IPS-15b (cell line): ENCODE measurements around the gene SLC1A4.

ENCODE experiments used
- H3K27me3 ChIP-seq: one replicate; pipeline ENCODE4 v1.6.1; 2013; ENCODE audit warnings: low read length; ENCODE audit not compliant: control insufficient read depth, insufficient read depth
- H3K36me3 ChIP-seq: one replicate; pipeline ENCODE4 v1.6.1; 2013; ENCODE audit warnings: low read length; ENCODE audit not compliant: control insufficient read depth, insufficient read depth
- H3K4me1 ChIP-seq: one replicate; pipeline ENCODE4 v1.6.1; 2013; ENCODE audit warnings: mild to moderate bottlenecking, low read length; ENCODE audit not compliant: control insufficient read depth, insufficient read depth
- H3K4me3 ChIP-seq: one replicate; pipeline ENCODE4 v1.5.1; 2013; ENCODE audit warnings: low read depth, low read length
- H3K9ac ChIP-seq: one replicate; pipeline ENCODE4 v1.6.1; 2013; ENCODE audit warnings: low read depth, mild to moderate bottlenecking, low read length
- H3K9me3 ChIP-seq: one replicate; pipeline ENCODE4 v1.6.1; 2013; ENCODE audit warnings: mild to moderate bottlenecking, low read length; ENCODE audit not compliant: control insufficient read depth, insufficient read depth

SLC1A4 gene

DNA sequence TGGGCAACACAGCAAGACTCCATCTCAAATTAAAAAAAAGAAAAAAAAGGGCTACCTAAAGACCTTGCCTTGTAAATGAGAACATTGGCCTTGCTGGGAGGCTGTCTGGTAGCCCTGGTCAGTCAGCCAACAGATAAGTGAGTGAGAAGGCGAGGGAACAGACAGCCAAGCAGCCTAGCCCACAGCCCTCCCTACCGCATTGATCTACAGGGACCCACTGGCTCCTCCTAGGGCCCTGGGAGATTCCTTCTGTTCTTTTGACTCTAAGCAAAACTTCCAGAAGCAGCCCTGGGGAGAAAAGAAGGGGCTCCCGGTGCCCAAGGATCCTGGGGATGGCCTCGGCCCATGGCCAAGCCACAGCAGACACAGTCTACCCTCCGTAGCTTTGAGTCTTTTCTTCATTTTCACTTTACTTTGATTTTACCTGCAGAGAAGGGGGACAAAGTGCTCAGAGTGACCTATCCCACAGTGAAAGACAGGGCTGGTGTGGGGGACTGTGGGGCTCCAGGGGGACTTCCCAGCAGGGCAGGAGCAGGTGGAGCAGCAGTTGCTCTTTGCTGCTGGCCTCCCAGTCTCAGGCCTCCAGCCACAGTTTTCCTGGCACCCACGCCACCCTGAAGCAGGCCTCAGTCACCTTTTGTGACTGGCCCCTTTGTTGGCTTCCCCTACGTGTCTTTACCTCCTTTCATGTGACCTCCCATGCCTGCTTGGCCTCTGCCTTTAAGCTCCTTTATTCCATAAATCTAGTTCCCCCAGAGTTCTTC lies 72.1 kb downstream of the SLC1A4 start:
- H3K9ac ChIP-seq = no peak overlapping the region
- no peaks in the 10 kb centered on the region for H3K36me3 ChIP-seq

DNA sequence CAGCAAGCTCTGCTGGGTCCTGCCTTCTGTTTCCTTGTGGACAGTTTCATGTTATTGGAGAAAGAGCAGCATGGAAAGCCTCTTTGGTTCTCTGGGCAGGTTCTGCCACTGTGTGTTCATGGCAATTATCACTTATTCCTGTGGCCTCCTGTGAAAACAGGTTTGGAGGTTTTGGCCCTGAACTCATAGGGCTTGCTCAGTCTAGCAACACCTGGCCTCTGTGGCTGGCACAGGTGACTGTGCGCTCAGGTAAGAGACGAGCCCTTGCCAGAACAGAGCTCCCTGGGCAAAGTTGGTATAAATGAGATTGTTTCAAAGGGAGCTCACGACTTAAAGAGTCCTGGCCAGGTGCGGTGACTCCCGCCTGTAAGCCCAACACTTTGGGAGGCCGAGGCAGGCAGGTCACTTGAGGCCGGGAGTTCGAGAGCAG lies 72.7 kb downstream of the SLC1A4 start:
- Histone ChIP-seq H3K9ac (no peak overlapping the region), H3K4me3 (no peak overlapping the region), H3K4me1 (no peaks in the 10 kb centered on the region), H3K9me3 (no peaks in the 10 kb centered on the region), H3K36me3 (no peaks in the 10 kb centered on the region), H3K27me3 (no peaks in the 10 kb centered on the region)

More for the DNA sequence above, 72.1 kb downstream of the SLC1A4 start:
- Histone ChIP-seq H3K27me3 (no peaks in the 10 kb centered on the region), H3K9me3 (no peaks in the 10 kb centered on the region), H3K4me3 (no peak overlapping the region), H3K4me1 (no peaks in the 10 kb centered on the region)

- H3K4me3 ChIP-seq = no peak overlapping the region
- H3K36me3 ChIP-seq = no peaks in the 10 kb centered on the region
- H3K9me3 ChIP-seq = no peaks in the 10 kb centered on the region
- no peak overlapping the region for H3K9ac ChIP-seq
- H3K4me1 ChIP-seq = no peaks in the 10 kb centered on the region
- no peaks in the 10 kb centered on the region for H3K27me3 ChIP-seq
These were observed 73.9 kb downstream of the SLC1A4 start for GRCh38 chr2:65062843-65063825.

DNA sequence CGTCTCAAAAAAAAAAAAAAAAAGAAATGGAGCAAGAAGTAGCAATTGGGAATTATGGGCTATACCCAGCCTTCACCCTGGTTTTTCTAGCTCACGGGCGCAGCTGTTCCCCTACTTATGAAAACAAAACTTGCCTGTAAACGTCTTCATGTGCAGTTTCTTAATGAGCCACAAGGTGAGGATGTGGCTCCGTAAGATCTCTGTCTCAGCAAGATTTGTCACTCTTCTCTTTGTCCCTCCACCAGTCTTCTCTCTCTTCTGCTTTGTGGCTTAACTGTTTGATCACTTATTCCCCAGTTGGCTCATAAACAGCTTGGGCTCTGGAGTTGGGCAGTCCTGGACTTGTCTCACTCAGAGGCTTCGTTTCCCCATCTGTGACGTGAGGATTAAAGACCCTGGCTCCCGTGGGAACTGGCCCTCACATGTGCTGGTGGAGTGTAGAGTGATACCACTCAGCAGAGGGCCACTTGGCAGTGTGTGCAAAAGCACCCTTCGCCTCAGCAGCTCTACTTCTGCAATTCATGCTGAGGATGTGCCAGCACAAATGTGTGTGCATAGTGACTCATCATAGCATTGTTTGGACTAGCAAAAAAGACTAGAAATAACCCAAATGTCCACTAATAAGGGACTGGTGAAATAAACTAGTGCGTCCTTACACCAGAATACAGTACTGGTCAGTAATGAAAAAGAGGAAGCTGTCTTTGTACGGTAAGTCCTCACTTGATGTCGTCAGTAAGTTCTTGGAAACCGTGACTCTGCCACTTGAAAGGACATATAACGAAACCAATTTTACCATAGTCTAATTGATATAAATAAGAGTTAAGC lies 75.7 kb downstream of the SLC1A4 start:
- H3K9ac ChIP-seq = no peak overlapping the region
- H3K4me3 ChIP-seq = no peak overlapping the region
- H3K27me3 ChIP-seq = no peaks in the 10 kb centered on the region
- peaks cover under 1% of the 10 kb centered on the region for H3K36me3 ChIP-seq
- no peaks in the 10 kb centered on the region for H3K9me3 ChIP-seq
- H3K4me1 ChIP-seq = no peaks in the 10 kb centered on the region

- Histone ChIP-seq H3K4me3 (no peak overlapping the region), H3K36me3 (peaks cover 20% of the 10 kb centered on the region), H3K27me3 (no peaks in the 10 kb centered on the region), H3K4me1 (no peaks in the 10 kb centered on the region), H3K9ac (no peak overlapping the region), H3K9me3 (no peaks in the 10 kb centered on the region)
These were observed 78.8 kb downstream of the SLC1A4 start for GRCh38 chr2:65067806-65068553.

DNA sequence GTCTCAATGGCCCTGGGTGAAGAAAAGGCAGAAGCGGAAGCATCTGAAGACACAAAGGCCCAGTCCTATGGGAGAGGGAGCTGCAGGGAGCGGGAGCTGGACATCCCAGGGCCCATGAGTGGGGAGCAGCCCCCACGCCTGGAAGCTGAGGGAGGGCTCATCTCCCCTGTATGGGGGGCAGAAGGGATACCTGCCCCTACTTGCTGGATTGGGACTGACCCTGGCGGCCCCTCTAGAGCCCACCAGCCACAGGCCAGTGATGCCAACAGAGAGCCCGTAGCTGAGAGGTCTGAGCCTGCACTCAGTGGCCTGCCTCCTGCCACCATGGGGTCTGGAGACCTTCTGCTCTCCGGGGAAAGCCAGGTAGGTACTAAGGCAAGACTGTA lies 80.2 kb downstream of the SLC1A4 start:
- H3K27me3 ChIP-seq = no peaks in the 10 kb centered on the region
- H3K4me3 ChIP-seq = no peak overlapping the region
- H3K36me3 ChIP-seq = peaks cover 26% of the 10 kb centered on the region
- H3K4me1 ChIP-seq = no peaks in the 10 kb centered on the region
- H3K9me3 ChIP-seq = no peaks in the 10 kb centered on the region
- H3K9ac ChIP-seq = no peak overlapping the region

GRCh38 chr2:65070172-65070830 lies 81.1 kb downstream of the SLC1A4 start:
- Histone ChIP-seq H3K9ac (no peak overlapping the region), H3K4me3 (no peak overlapping the region), H3K27me3 (no peaks in the 10 kb centered on the region), H3K9me3 (no peaks in the 10 kb centered on the region), H3K4me1 (no peaks in the 10 kb centered on the region), H3K36me3 (peaks cover 28% of the 10 kb centered on the region)

- peaks cover 2% of the 10 kb centered on the region for H3K4me1 ChIP-seq
- no peak overlapping the region for H3K9ac ChIP-seq
- no peak overlapping the region for H3K4me3 ChIP-seq
- no peaks in the 10 kb centered on the region for H3K9me3 ChIP-seq
- no peaks in the 10 kb centered on the region for H3K27me3 ChIP-seq
- H3K36me3 ChIP-seq = peaks cover 28% of the 10 kb centered on the region
These were observed 81.7 kb downstream of the SLC1A4 start for GRCh38 chr2:65070856-65071255.

- Histone ChIP-seq H3K9me3 (no peaks in the 10 kb centered on the region), H3K4me3 (no peak overlapping the region), H3K27me3 (no peaks in the 10 kb centered on the region), H3K4me1 (peaks cover 8% of the 10 kb centered on the region), H3K36me3 (peaks cover 28% of the 10 kb centered on the region), H3K9ac (no peak overlapping the region)
These were observed 82.4 kb downstream of the SLC1A4 start for GRCh38 chr2:65071499-65072180.

DNA sequence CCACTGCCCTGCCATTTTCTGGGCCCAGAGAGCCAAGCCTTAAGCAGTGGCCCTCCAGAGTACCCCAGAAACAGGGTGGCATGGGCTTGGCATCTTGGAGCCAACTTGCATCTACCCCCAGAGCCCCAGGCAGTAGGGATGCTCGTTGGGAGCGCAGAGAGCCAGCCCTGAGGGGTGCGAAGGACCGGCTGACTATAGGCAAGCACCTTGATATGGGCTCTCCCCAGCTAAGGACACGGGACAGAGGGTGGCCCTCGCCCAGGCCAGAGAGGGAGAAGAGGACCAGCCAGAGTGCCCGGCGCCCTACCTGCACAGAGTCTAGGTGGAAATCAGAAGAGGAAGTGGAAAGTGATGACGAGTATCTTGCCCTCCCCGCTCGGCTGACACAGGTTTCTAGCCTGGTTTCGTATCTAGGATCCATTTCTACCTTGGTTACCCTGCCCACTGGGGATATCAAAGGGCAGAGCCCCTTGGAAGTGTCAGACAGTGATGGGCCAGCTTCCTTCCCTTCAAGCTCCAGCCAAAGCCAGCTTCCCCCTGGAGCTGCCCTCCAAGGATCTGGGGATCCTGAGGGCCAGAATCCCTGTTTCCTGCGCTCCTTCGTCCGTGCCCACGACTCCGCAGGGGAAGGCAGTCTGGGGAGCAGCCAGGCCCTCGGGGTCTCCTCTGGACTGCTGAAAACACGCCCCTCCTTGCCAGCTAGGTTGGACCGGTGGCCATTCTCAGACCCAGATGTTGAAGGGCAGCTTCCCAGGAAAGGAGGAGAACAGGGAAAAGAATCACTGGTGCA lies 83.2 kb downstream of the SLC1A4 start:
- Histone ChIP-seq H3K27me3 (no peaks in the 10 kb centered on the region), H3K9ac (no peak overlapping the region), H3K4me1 (peaks cover 8% of the 10 kb centered on the region), H3K36me3 (peaks cover 28% of the 10 kb centered on the region), H3K9me3 (no peaks in the 10 kb centered on the region), H3K4me3 (no peak overlapping the region)
